Gastrocnemius medialis (tissue), 4 donors: ENCODE data around the gene APLNR. TPM values are rescaled to one million over a fixed set of nuclear protein-coding genes. Genes with fewer than 3 reads are reported as not detected.

ENCODE experiments used
- ATAC-seq, 2 donors: fragments of 150-250 bp; one replicate each; pipeline ENCODE4 v1.9.1; 2016
- DNase-seq, 2 donors: peaks; one replicate each; pipeline ENCODE4 v3.0.0-alpha.2; 2019
- H3K27ac ChIP-seq, 4 donors: fragments of 200-600 bp; sonication (generic); 1 replicate in 1 of 4; 2 replicates in 3 of 4; pipeline ENCODE4 v1.5.1; 2016 to 2018; ENCODE audit warnings: mild to moderate bottlenecking in 2 of 4, moderate library complexity in 1 of 4
- H3K27me3 ChIP-seq, 3 donors: fragments of 200-600 bp; sonication (generic) in 2 of 3; 1 replicate in 1 of 3; 2 replicates in 2 of 3; pipeline versions ENCODE4 v1.5.1 to v1.6.0; 2016 to 2019; ENCODE audit warnings: mild to moderate bottlenecking in 1 of 3, moderate library complexity in 1 of 3
- H3K36me3 ChIP-seq, 2 donors: fragments of 200-600 bp; sonication (generic) in 1 of 2; one replicate each; pipeline ENCODE4 v1.5.1; 2017 to 2018
- H3K4me1 ChIP-seq, 2 donors: fragments of 200-600 bp; sonication (generic) in 1 of 2; one replicate each; pipeline ENCODE4 v1.5.1; 2016 to 2017; ENCODE audit warnings: mild to moderate bottlenecking in 2 of 2
- H3K4me3 ChIP-seq, 4 donors: fragments of 200-600 bp; sonication (generic) in 3 of 4; 1 replicate in 1 of 4; 2 replicates in 3 of 4; pipeline ENCODE4 v1.5.1; 2016 to 2019; ENCODE audit warnings: mild to moderate bottlenecking in 2 of 4
- H3K9me3 ChIP-seq, 3 donors: fragments of 200-600 bp; sonication (generic) in 2 of 3; 1 replicate in 1 of 3; 2 replicates in 2 of 3; pipeline ENCODE4 v1.5.1; 2016 to 2019
- POLR2A ChIP-seq, 2 donors: fragments of 450-650 bp; IDR thresholded peaks; one replicate each; pipeline ENCODE4 v1.6.1; 2017; ENCODE audit warnings: antibody characterized with exemption in 2 of 2, mild to moderate bottlenecking in 2 of 2, moderate library complexity in 2 of 2
- in situ Hi-C, 4 donors: fragments of 200-750 bp; cut with MboI; loops; one replicate each; pipeline versions ENCODE4 v1.15.0 to v1.8.0; 2017; ENCODE audit warnings: low sequenced_read_pairs in 4 of 4
- intact Hi-C: fragments of 100-400 bp; cut with DNase I; formaldehyde crosslinking; loops from one replicate; pipeline ENCODE4 v1.15.1; 2023; ENCODE audit warnings: low total_unique reads
- total RNA-seq, 4 donors: library from RNA; depleted of rRNA; stranded (reverse); fragments of >200 nt; gene quantifications; one replicate each; pipeline versions ENCODE4 v1.1.0 to v1.2.3, GENCODE V29; 2016
- TF ChIP-seq, protein P1 (sequence below), 5 experiments: fragments of 450-650 bp in 3 of 5; fragments of 200-600 bp in 2 of 5; sonication (generic) in 2 of 5; IDR thresholded peaks in 4 of 5; conservative IDR thresholded peaks in 1 of 5; 1 replicate in 4 of 5; 2 replicates in 1 of 5; pipeline ENCODE4 v1.5.1; 2016 to 2019; ENCODE audit warnings: antibody characterized with exemption in 5 of 5, mild to moderate bottlenecking in 3 of 5, moderate library complexity in 3 of 5

Gene APLNR
- total RNA-seq, 4 donors from 2014 or later: 0.32 to 3.7 (median 0.64) TPM

DNA sequence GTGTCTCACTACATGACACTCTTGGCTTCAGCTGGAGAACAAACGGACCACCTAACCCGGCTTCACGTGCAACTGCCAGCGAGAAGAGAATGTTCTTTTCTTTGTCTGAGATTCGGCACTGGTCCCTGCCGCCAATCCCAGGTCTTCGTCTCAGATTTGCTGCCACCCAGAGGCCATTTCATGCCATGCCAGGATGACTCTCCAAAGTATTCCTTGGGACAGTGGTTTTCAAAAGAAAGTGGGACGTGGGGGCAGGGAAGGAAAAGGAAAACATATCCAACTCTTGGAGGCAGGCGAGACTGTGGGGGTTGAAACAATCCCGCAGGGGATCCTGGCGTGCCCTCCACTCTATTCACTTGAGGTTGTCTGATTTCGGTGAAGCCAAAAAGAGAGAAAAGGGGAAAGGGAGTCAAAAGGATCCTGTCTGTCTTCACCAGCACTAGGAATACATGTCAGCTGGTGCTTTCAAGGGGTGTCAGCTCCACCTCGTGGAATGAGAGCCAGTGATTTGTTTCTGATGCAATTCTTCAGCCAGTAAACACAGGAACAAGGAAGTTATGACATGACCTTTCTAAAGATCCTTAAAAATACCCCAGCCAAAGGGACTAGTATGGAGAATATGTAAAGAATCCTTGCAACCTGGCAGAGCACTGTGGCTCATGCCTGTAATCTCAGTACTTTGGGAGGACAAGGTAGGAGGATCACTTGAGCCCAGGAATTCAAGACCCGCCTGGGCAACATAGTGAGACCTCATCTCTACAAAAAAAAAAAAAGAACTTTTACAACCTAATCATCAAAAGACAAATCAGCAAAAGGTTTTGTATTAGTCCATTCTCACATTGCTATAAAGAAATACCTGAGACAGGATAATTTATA is 41.0 kb upstream of the APLNR start:
- in situ Hi-C loops: no loop called here

DNA sequence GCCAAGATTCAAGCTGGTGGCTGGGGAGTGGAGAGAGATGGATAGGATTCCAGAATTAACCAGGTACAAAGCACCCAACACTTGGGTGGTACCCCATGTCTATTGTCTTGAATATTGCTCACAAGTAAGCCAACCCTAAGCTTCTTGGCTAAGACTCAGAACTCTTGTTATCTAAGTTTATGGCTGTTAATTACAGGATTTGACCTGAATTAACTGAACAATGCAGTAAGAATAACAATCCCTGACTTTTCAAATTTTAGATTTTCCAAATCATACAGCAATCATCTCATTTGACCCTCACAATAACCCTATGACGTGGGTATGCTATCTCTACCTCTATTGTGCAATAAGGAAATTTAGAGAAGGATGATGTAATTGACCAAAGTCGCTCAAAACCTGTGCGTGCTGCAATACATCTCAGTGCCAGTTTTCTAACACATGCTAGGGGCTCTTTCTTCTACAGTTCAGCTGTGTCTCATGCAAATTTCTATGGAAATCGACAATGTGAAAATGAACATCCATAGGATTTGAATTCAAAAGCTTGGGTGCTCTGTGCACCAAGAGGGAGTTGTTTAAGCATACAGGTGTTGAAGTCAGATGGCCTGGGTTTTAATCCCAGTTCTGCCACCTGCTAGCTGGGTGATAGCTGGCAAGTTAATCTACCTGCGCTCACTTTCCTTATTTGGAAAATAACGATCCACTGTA is 40.1 kb upstream of the APLNR start:
- TF ChIP-seq POLR2A (IDR thresholded peaks at IDR 0.05): no peak
- TF ChIP-seq, protein P1, sequence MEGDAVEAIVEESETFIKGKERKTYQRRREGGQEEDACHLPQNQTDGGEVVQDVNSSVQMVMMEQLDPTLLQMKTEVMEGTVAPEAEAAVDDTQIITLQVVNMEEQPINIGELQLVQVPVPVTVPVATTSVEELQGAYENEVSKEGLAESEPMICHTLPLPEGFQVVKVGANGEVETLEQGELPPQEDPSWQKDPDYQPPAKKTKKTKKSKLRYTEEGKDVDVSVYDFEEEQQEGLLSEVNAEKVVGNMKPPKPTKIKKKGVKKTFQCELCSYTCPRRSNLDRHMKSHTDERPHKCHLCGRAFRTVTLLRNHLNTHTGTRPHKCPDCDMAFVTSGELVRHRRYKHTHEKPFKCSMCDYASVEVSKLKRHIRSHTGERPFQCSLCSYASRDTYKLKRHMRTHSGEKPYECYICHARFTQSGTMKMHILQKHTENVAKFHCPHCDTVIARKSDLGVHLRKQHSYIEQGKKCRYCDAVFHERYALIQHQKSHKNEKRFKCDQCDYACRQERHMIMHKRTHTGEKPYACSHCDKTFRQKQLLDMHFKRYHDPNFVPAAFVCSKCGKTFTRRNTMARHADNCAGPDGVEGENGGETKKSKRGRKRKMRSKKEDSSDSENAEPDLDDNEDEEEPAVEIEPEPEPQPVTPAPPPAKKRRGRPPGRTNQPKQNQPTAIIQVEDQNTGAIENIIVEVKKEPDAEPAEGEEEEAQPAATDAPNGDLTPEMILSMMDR (IDR thresholded peaks at IDR 0.05 in 4 of 5, conservative IDR thresholded peaks at IDR 0.05 in 1 of 5): no peak
- ATAC-seq (peak; percentile 23 to 46), DNase-seq (no peak)
- Histone ChIP-seq H3K27me3 (no peaks in the 10 kb centered on the region), H3K9me3 (no peaks in the 10 kb centered on the region), H3K36me3 (no peaks in the 10 kb centered on the region), H3K4me1 (peaks cover 16 to 22% of the 10 kb centered on the region in 2 donors), H3K27ac (peak overlapping the region; percentile 67 to 75 (median 73)), H3K4me3 (no peak overlapping the region)
- intact Hi-C loops: loop anchor here (2.0 kb wide), 1 partner anchor 26 kb away; no protein-coding TSS in a partner anchor
- in situ Hi-C loops: no loop called here

More for the DNA sequence above, 41.0 kb upstream of the APLNR start:
- intact Hi-C loops: loop anchor here (2.0 kb wide), 1 partner anchor 27 kb away; no protein-coding TSS in a partner anchor
- no peaks in the 10 kb centered on the region for H3K9me3 ChIP-seq
- no peaks in the 10 kb centered on the region for H3K27me3 ChIP-seq
- peak overlapping the region; percentile 67 to 75 (median 73) for H3K27ac ChIP-seq
- H3K4me1 ChIP-seq: peaks cover 16 to 22% of the 10 kb centered on the region in 2 donors
- H3K36me3 ChIP-seq: no peaks in the 10 kb centered on the region
- DNase-seq (peak; percentile 61 to 77), ATAC-seq (peak; percentile 86 to 90)
- no peak for TF ChIP-seq POLR2A (IDR thresholded peaks at IDR 0.05)
- TF ChIP-seq, protein P1 (IDR thresholded peaks at IDR 0.05 in 4 of 5, conservative IDR thresholded peaks at IDR 0.05 in 1 of 5): peak; percentile 69 to 86 (median 79)
- peak overlapping the region in 3 of 4 donors; percentile 13 to 32 (median 23) for H3K4me3 ChIP-seq

DNA sequence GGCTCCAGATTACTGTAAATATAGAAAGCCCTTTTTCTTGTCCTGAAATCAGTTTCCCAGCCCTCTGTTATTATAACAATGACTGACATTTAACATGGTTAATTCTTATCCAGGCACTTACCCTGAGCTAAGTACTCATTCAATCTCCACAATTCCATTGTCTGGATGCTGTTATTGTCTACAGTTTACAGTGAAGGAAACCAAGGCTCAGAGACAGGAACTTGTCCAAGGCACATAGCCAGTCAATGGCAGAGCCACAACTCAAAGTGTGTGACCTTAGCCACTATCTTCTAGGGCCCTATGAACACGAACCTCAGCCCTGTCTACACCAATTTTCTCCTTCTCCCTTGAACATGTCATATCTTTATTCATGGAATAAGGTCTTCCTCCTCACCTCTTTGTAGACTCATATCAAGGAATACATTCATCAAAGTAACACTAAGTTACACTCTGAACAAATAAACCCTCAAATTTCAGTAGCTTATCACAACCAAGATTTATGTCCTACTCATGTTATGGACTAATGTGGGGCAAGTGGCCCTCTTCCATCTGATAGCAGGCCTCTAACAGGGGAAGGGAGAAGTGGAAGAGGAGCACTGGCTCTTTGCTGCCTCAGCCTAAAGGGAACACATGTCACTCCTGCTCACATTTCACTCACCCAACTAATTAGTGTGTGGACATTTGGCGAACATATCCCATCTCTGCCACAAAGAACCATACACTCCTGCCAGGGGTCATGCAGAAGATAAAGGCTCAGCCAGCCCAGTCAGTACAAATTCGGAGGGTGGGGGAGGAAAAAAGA is 39.3 kb upstream of the APLNR start:
- intact Hi-C loops: loop anchor here (2.0 kb wide), 1 partner anchor 26 kb away; no protein-coding TSS in a partner anchor
- no peaks in the 10 kb centered on the region for H3K27me3 ChIP-seq
- DNase-seq: no peak
- TF ChIP-seq POLR2A (IDR thresholded peaks at IDR 0.05): no peak
- TF ChIP-seq, protein P1 (IDR thresholded peaks at IDR 0.05 in 4 of 5, conservative IDR thresholded peaks at IDR 0.05 in 1 of 5): no peak
- H3K36me3 ChIP-seq: no peaks in the 10 kb centered on the region
- H3K9me3 ChIP-seq: no peaks in the 10 kb centered on the region
- peaks cover 16 to 22% of the 10 kb centered on the region in 2 donors for H3K4me1 ChIP-seq
- in situ Hi-C loops: no loop called here
- H3K27ac ChIP-seq: peak overlapping the region; percentile 55 to 75 (median 61)
- no peak overlapping the region for H3K4me3 ChIP-seq
- ATAC-seq: no peak

DNA sequence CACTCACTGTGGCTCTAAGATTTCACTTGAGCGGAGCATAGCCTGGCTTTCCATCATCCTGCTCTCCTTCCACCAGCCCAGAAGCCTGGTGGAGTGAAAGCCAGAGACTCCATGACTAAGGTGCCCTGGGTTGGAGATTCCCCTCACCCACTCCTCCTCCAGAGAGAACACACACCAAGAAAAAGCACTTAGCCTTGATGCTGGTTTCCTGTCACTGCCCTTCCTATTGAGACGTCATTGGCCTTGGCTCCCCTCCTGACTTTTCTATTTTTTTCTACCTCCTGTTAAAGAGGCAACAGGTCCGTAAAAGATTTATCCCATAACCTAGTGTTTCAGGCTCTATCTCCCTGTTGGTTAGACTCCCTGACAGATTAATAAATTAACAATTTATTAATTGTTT is 38.5 kb upstream of the APLNR start:
- intact Hi-C loops: no loop called here
- DNase-seq (no peak), ATAC-seq (no peak)
- in situ Hi-C loops: no loop called here
- H3K4me1 ChIP-seq: peaks cover 16 to 22% of the 10 kb centered on the region in 2 donors
- H3K9me3 ChIP-seq: no peaks in the 10 kb centered on the region
- H3K27me3 ChIP-seq: no peaks in the 10 kb centered on the region
- H3K36me3 ChIP-seq: no peaks in the 10 kb centered on the region
- TF ChIP-seq, protein P1 (IDR thresholded peaks at IDR 0.05 in 4 of 5, conservative IDR thresholded peaks at IDR 0.05 in 1 of 5): no peak
- peak overlapping the region; percentile 55 to 75 (median 61) for H3K27ac ChIP-seq
- no peak overlapping the region for H3K4me3 ChIP-seq
